ENCODE data around the gene THSD7A.

DNA sequence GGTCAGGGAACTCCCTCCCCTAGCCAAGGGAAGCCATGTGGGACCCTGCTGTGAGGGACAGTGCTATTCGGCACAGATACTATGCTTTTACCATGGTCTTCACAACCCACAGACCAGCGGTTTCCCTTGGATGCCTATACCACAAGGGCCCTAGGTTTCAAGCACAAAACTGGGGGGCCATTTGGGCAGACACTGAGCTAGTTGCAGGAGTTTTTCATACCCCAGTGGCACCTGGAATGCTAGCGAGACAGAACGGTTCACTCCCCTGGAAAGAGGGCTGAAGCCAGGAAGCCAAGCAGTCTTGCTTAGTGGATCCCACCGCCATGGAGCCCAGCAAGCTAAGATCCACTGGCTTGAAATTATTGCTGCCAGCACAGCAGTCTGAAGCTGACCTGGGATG, 156.8 kb downstream of the THSD7A start:
- TF ChIP-seq, protein P1, sequence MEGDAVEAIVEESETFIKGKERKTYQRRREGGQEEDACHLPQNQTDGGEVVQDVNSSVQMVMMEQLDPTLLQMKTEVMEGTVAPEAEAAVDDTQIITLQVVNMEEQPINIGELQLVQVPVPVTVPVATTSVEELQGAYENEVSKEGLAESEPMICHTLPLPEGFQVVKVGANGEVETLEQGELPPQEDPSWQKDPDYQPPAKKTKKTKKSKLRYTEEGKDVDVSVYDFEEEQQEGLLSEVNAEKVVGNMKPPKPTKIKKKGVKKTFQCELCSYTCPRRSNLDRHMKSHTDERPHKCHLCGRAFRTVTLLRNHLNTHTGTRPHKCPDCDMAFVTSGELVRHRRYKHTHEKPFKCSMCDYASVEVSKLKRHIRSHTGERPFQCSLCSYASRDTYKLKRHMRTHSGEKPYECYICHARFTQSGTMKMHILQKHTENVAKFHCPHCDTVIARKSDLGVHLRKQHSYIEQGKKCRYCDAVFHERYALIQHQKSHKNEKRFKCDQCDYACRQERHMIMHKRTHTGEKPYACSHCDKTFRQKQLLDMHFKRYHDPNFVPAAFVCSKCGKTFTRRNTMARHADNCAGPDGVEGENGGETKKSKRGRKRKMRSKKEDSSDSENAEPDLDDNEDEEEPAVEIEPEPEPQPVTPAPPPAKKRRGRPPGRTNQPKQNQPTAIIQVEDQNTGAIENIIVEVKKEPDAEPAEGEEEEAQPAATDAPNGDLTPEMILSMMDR (IDR thresholded peaks at IDR 0.05; ENCODE audit: low read depth, low read length) = no peak
- no peak for TF ChIP-seq EZH2phosphoT487 (IDR thresholded peaks at IDR 0.05; ENCODE audit: low read depth)
